B cell (primary cell): Measurements from ENCODE around the gene IL19.

Source experiments
- CTCF ChIP-seq: fragments of 200-600 bp; IDR thresholded peaks from one replicate; pipeline ENCODE4 v1.8.0; 2022; ENCODE audit warnings: antibody characterized with exemption, mild to moderate bottlenecking
- EZH2 ChIP-seq: IDR thresholded peaks from 2 replicates; pipeline ENCODE4 v1.6.1; 2012; ENCODE audit warnings: borderline replicate concordance, low read depth, mild to moderate bottlenecking, moderate library complexity, low read length; ENCODE audit not compliant: insufficient read depth, poor library complexity, severe bottlenecking

- TF ChIP-seq EZH2 (no peak), CTCF (no peak)
Measured at GRCh38 chr1:206878456-206878855, 107.9 kb downstream of the IL19 start.
